Measurements from ENCODE around the gene CAPNS2. TPM values are rescaled to one million over a fixed set of nuclear protein-coding genes. Genes with fewer than 3 reads are reported as not detected.
"Not testable (repeated sequence)": the region's sequence is repeated elsewhere in the genome, so short reads cannot be mapped to it uniquely, and the experiment has no call there.

The CAPNS2 gene
- total RNA-seq, 2 donors from 2014 or later = 1.0 TPM; not detected in 1

- H3K4me1 ChIP-seq = no peaks in the 10 kb centered on the region
- no peaks in the 10 kb centered on the region for H3K9me3 ChIP-seq
- 13 to 14% methylated on average over 4 of the region's 4 CpGs for WGBS, 2 donors
- intact Hi-C loops (cut with DNase I) = no loop called here
- no peak overlapping the region for H3K4me3 ChIP-seq
- ATAC-seq = no peak
- DNase-seq = no peak
- TF ChIP-seq POLR2A (IDR thresholded peaks at IDR 0.05) = no peak
- TF ChIP-seq CTCF (IDR thresholded peaks at IDR 0.05) = no peak
- no peaks in the 10 kb centered on the region for H3K36me3 ChIP-seq (replicated peaks in 1 of 2; ENCODE audit: insufficient read depth in 1 of 2, low read depth in 2 of 2)
- no peak overlapping the region for H3K27ac ChIP-seq
- no peaks in the 10 kb centered on the region for H3K27me3 ChIP-seq
Measured at GRCh38 chr16:55597928-55598327, 31.4 kb downstream of the CAPNS2 start.

DNA sequence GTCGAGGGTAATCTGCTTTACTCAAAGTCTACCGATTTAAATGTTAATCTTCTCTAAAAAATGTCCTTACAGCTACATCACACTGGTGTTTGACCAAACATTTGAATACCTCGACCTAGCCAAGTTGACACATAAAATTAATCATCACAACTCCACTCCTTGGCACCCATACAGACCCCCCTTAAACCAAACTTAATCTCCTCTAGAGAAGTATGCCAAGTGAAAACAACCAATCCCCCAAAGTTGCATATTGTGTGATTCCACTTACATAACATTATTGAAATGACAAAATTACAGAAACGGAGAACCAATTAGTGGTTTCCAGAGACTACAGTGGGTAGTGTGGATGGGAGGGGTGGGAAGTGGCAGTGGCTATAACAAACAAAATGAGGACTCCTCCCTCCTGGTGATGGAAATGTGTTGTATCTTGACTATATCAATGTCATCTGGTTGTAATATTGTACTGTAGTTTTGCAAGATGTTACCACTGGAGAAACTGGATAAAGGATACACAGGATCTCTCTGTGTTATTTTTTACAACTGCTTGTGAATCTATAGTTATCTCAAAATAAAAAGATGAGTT is 39.4 kb downstream of the CAPNS2 start:
- TF ChIP-seq CTCF (IDR thresholded peaks at IDR 0.05) = no peak
- no peak for TF ChIP-seq POLR2A (IDR thresholded peaks at IDR 0.05)
- Histone ChIP-seq H3K36me3 (replicated peaks in 1 of 2; ENCODE audit: insufficient read depth in 1 of 2, low read depth in 2 of 2) (no peaks in the 10 kb centered on the region), H3K4me3 (no peak overlapping the region), H3K27ac (no peak overlapping the region), H3K4me1 (no peaks in the 10 kb centered on the region), H3K27me3 (no peaks in the 10 kb centered on the region), H3K9me3 (no peaks in the 10 kb centered on the region)
- DNase-seq = no peak
- WGBS, 2 donors = 24 to 27% methylated on average over 4 of the region's 4 CpGs
- intact Hi-C loops (cut with DNase I) = no loop called here
- no peak for ATAC-seq

GRCh38 chr16:55613613-55614335 is 47.3 kb downstream of the CAPNS2 start:
- ATAC-seq = no peak
- 70 to 75% methylated on average over 6 of the region's 6 CpGs for WGBS, 2 donors
- Histone ChIP-seq H3K27me3 (no peaks in the 10 kb centered on the region), H3K27ac (no peak overlapping the region), H3K9me3 (no peaks in the 10 kb centered on the region), H3K4me1 (no peaks in the 10 kb centered on the region), H3K4me3 (no peak overlapping the region), H3K36me3 (replicated peaks in 1 of 2; ENCODE audit: insufficient read depth in 1 of 2, low read depth in 2 of 2) (no peaks in the 10 kb centered on the region)
- intact Hi-C loops (cut with DNase I) = no loop called here
- DNase-seq = no peak
- no peak for TF ChIP-seq CTCF (IDR thresholded peaks at IDR 0.05)
- TF ChIP-seq POLR2A (IDR thresholded peaks at IDR 0.05) = no peak

- DNase-seq (no peak), ATAC-seq (no peak)
- TF ChIP-seq POLR2A (IDR thresholded peaks at IDR 0.05) = no peak
- Histone ChIP-seq H3K27ac (no peak overlapping the region), H3K4me3 (no peak overlapping the region), H3K36me3 (replicated peaks in 1 of 2; ENCODE audit: insufficient read depth in 1 of 2, low read depth in 2 of 2) (no peaks in the 10 kb centered on the region), H3K4me1 (no peaks in the 10 kb centered on the region), H3K27me3 (no peaks in the 10 kb centered on the region), H3K9me3 (no peaks in the 10 kb centered on the region)
- 59 to 78% methylated on average over 3 of the region's 3 CpGs for WGBS, 2 donors
- intact Hi-C loops (cut with DNase I) = no loop called here
Measured at GRCh38 chr16:55615071-55615470, 48.6 kb downstream of the CAPNS2 start.

DNA sequence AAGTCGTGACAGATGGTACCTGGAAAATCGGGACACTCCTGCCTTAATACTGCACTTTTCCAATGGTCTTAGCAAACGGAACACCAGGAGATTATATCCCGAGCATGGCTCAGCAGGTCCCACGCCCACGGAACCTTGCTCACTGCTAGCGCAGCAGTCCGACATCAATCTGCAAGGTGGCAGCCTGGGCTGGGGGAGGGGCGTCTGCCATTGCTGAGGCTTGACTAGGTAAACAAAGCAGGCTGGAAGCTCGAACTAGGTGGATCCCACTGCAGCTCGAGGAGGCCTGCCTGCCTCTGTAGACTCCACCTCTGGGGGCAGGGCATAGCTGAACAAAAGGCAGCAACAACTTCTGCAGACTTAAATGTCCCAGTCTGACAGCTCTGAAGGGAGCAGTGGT is 49.2 kb downstream of the CAPNS2 start:
- H3K4me1 ChIP-seq; DNase-seq; ATAC-seq; H3K9me3 ChIP-seq; intact Hi-C loops (cut with DNase I); H3K27ac ChIP-seq; H3K36me3 ChIP-seq (replicated peaks in 1 of 2; ENCODE audit: insufficient read depth in 1 of 2, low read depth in 2 of 2); H3K4me3 ChIP-seq; H3K27me3 ChIP-seq: not testable (repeated sequence)
- 75% methylated on average over 9 to 11 of the region's 11 CpGs for WGBS, 2 donors

Other genes with a start within 250 kb of the CAPNS2 start
- under 1 TPM in 1 of 2 donors, not detected in 1; 0.66 TPM for gene IRX6, start 242.5 kb upstream of the CAPNS2 start, total RNA-seq
- 10 to 100 TPM; 58.7 to 76.0 TPM for gene MMP2, start 87.5 kb upstream of the CAPNS2 start, total RNA-seq
- gene LPCAT2, start 57.6 kb upstream of the CAPNS2 start, total RNA-seq = 1 to 10 TPM; 3.3 to 9.1 TPM
- gene SLC6A2, start 89.3 kb downstream of the CAPNS2 start, total RNA-seq = not detected